GM18502 (cell line): ENCODE data around the gene SIPA1.
"Not testable (repeated sequence)": the region's sequence is repeated elsewhere in the genome, so short reads cannot be mapped to it uniquely, and the experiment has no call there.

Source experiments
- ATAC-seq: cut with Tn5 transposase; IDR thresholded peaks from one replicate; pipeline ENCODE4 v1.9.1; 2021; ENCODE audit warnings: mild to moderate bottlenecking; ENCODE audit not compliant: unreplicated experiment, poor library complexity

SIPA1 gene

GRCh38 chr11:65622011-65622410 is 15.9 kb upstream of the SIPA1 start:
- ATAC-seq = no peak

GRCh38 chr11:65623177-65623576 is 14.7 kb upstream of the SIPA1 start:
- no peak for ATAC-seq

GRCh38 chr11:65623852-65624616 is 13.9 kb upstream of the SIPA1 start:
- ATAC-seq = no peak

GRCh38 chr11:65624931-65625627 is 12.8 kb upstream of the SIPA1 start:
- no peak for ATAC-seq

GRCh38 chr11:65625628-65626342 is 12.1 kb upstream of the SIPA1 start:
- no peak for ATAC-seq

GRCh38 chr11:65627202-65627601 is 10.7 kb upstream of the SIPA1 start:
- no peak for ATAC-seq

- ATAC-seq = no peak
Observed at GRCh38 chr11:65629579-65629978, 8.3 kb upstream of the SIPA1 start.

GRCh38 chr11:65630215-65630614 is 7.7 kb upstream of the SIPA1 start:
- ATAC-seq = no peak

- ATAC-seq = no peak
Observed at GRCh38 chr11:65633390-65634108, 4.4 kb upstream of the SIPA1 start.

GRCh38 chr11:65634109-65634436 is 3.8 kb upstream of the SIPA1 start:
- ATAC-seq = no peak

GRCh38 chr11:65634440-65634839 is 3.5 kb upstream of the SIPA1 start:
- ATAC-seq = no peak

GRCh38 chr11:65634905-65635731 is 2.8 kb upstream of the SIPA1 start:
- ATAC-seq = no peak

GRCh38 chr11:65636108-65637031 is 1.5 kb upstream of the SIPA1 start:
- no peak for ATAC-seq

- no peak for ATAC-seq
Observed at GRCh38 chr11:65637032-65637557, 806 bp upstream of the SIPA1 start.

GRCh38 chr11:65639228-65639597 is 1.3 kb downstream of the SIPA1 start:
- not testable (repeated sequence) for ATAC-seq

- ATAC-seq = peak; percentile 37
Observed at GRCh38 chr11:65639623-65640482, 2.0 kb downstream of the SIPA1 start.

- ATAC-seq = no peak
Observed at GRCh38 chr11:65640483-65641296, 2.8 kb downstream of the SIPA1 start.
